AG09309 (cell line): Measurements from ENCODE around the gene RFESD.

Source experiments
- DNase-seq: peaks from one replicate; pipeline ENCODE4 v3.0.0-alpha.2; 2010; ENCODE audit warnings: low read depth
- H3K4me3 ChIP-seq: 2 replicates; pipeline ENCODE4 v1.5.1; 2011; ENCODE audit warnings: mild to moderate bottlenecking, low read depth, low read length, moderate library complexity; ENCODE audit not compliant: control insufficient read depth
- CTCF ChIP-seq: IDR thresholded peaks from 2 replicates; pipeline ENCODE4 v1.5.1; 2011; ENCODE audit warnings: mild to moderate bottlenecking, low read depth, low read length, inconsistent platforms; ENCODE audit not compliant: insufficient read depth, control insufficient read depth; ENCODE audit errors: missing control alignments

Gene RFESD

GRCh38 chr5:95649274-95649673 is 2.7 kb downstream of the RFESD start:
- no peak overlapping the region for H3K4me3 ChIP-seq
- no peak for DNase-seq
- TF ChIP-seq CTCF: no peak

GRCh38 chr5:95649842-95650620 is 3.5 kb downstream of the RFESD start:
- no peak for TF ChIP-seq CTCF
- H3K4me3 ChIP-seq: no peak overlapping the region
- DNase-seq: no peak

- no peak for DNase-seq
- TF ChIP-seq CTCF: no peak
- no peak overlapping the region for H3K4me3 ChIP-seq
These were observed 6.3 kb downstream of the RFESD start for GRCh38 chr5:95652849-95653248.

- no peak overlapping the region for H3K4me3 ChIP-seq
- no peak for TF ChIP-seq CTCF
- no peak for DNase-seq
These were observed 7.6 kb downstream of the RFESD start for GRCh38 chr5:95654196-95654595.

GRCh38 chr5:95655575-95655974 is 9.0 kb downstream of the RFESD start:
- no peak overlapping the region for H3K4me3 ChIP-seq
- no peak for DNase-seq
- no peak for TF ChIP-seq CTCF

- no peak for DNase-seq
- no peak for TF ChIP-seq CTCF
- H3K4me3 ChIP-seq: no peak overlapping the region
These were observed 13.5 kb downstream of the RFESD start for GRCh38 chr5:95660060-95660459.
